K562 (cell line): ENCODE measurements around the gene GJC2. TPM values are rescaled to one million over a fixed set of nuclear protein-coding genes. Genes with fewer than 3 reads are reported as not detected.
A peak's percentile ranks its signal among the peaks of the same experiment; 100 is the strongest.

Experiments used
- ATAC-seq: fragments of 200-7000 bp; cut with Tn5 transposase; 3 replicates; pipeline ENCODE4 v1.9.1; 2020; ENCODE audit warnings: moderate library complexity
- BruUV-seq: library from RNA; stranded (reverse); fragments of 400-500 nt; replicated peaks from 2 replicates; lab custom pipeline; 2021; lab: Mats Ljungman, UMichigan
- CTCF ChIA-PET: fragments of 300-600 bp; formaldehyde crosslinking; extraction: SDS; loops from one replicate; lab custom pipeline; 2021; ENCODE audit warnings: low intra/inter-chr PET ratio; lab: Yijun Ruan, JAX
- POLR2A ChIA-PET: fragments of 300-600, 350-650 bp; sonication (Branson Sonifier 250); formaldehyde crosslinking; extraction: SDS; loops from one replicate; lab custom pipeline; 2021; ENCODE audit warnings: antibody characterized with exemption, inconsistent platforms; lab: Yijun Ruan, JAX
- DNase-seq, 4 experiments: peaks; one replicate each; pipeline versions ENCODE4 v3.0.0 to v3.0.0-alpha.2; 2011 to 2018; ENCODE audit warnings: low spot score in 3 of 4, mixed read lengths in 3 of 4; ENCODE audit errors: extremely low read depth in 1 of 4
- FAIRE-seq: peaks from 2 replicates; lab custom pipeline; 2011; peaks lifted over from hg19 to GRCh38; lab: Jason Lieb, UNC
- H2AFZ ChIP-seq: 2 replicates; pipeline ENCODE4 v1.6.0; 2011; ENCODE audit warnings: low read depth, low read length, control low read depth, inconsistent platforms
- H3K27ac ChIP-seq: fragments of 200-600 bp; 3 replicates; pipeline ENCODE4 v1.8.0; 2011; ENCODE audit warnings: low read depth, mild to moderate bottlenecking, control low read depth, inconsistent platforms, low read length, moderate library complexity, mixed read lengths; ENCODE audit errors: extremely low read depth
- H3K27me3 ChIP-seq, 2 experiments: fragments of 300-600 bp in 1 of 2; 2 replicates in 1 of 2; 3 replicates in 1 of 2; pipeline versions ENCODE4 v1.6.0 to v1.8.0; 2011; ENCODE audit warnings: inconsistent platforms in 2 of 2, low read length in 2 of 2, mild to moderate bottlenecking in 1 of 2, mixed read lengths in 1 of 2, moderate library complexity in 1 of 2; ENCODE audit not compliant: control insufficient read depth in 2 of 2, insufficient read depth in 2 of 2
- H3K36me3 ChIP-seq: fragments of 300-600 bp; 3 replicates; pipeline ENCODE4 v1.8.0; 2011; ENCODE audit warnings: mild to moderate bottlenecking, low read length, inconsistent platforms; ENCODE audit not compliant: control insufficient read depth, insufficient read depth
- H3K4me1 ChIP-seq, 2 experiments: fragments of 200-600 bp in 1 of 2; replicated peaks in 1 of 2; 2 replicates in 1 of 2; 3 replicates in 1 of 2; pipeline versions ENCODE4 v1.5.1 to v1.8.0; 2011; ENCODE audit warnings: inconsistent platforms in 2 of 2, low read length in 2 of 2, mild to moderate bottlenecking in 1 of 2, mixed read lengths in 1 of 2, moderate library complexity in 1 of 2; ENCODE audit not compliant: control insufficient read depth in 2 of 2, insufficient read depth in 2 of 2
- H3K4me2 ChIP-seq: 2 replicates; pipeline ENCODE4 v1.6.1; 2011; ENCODE audit warnings: low read length, control low read depth, inconsistent platforms, mixed read lengths; ENCODE audit not compliant: insufficient read depth
- H3K4me3 ChIP-seq: fragments of 200-600 bp; sonication (generic), shearing (Covaris generic); 2 replicates; pipeline ENCODE4 v1.5.1; 2016; ENCODE audit warnings: control low read depth, inconsistent platforms
- H3K79me2 ChIP-seq: fragments of 200-600 bp; 3 replicates; pipeline ENCODE4 v1.8.0; 2011; ENCODE audit warnings: low read length, inconsistent platforms; ENCODE audit not compliant: control insufficient read depth, insufficient read depth
- H3K9ac ChIP-seq, 2 experiments: 2 replicates each; pipeline versions ENCODE4 v1.6.0 to v1.6.1; 2011; ENCODE audit warnings: low read depth in 2 of 2, low read length in 2 of 2, control low read depth in 1 of 2, inconsistent platforms in 1 of 2, mild to moderate bottlenecking in 1 of 2, mixed read lengths in 1 of 2; ENCODE audit not compliant: insufficient read depth in 1 of 2
- H3K9me1 ChIP-seq: one replicate; pipeline ENCODE4 v1.6.0; 2011; ENCODE audit warnings: inconsistent platforms, mild to moderate bottlenecking, low read length, moderate library complexity; ENCODE audit not compliant: control insufficient read depth, insufficient read depth
- H3K9me3 ChIP-seq: replicated peaks from 2 replicates; pipeline ENCODE4 v1.5.1; 2011; ENCODE audit warnings: low read depth, low read length, inconsistent platforms; ENCODE audit not compliant: control insufficient read depth, insufficient read depth
- H4K20me1 ChIP-seq: replicated peaks from 2 replicates; pipeline ENCODE4 v1.6.1; 2011; ENCODE audit warnings: low read length, inconsistent platforms, mixed read lengths; ENCODE audit not compliant: control insufficient read depth, insufficient read depth
- BCOR ChIP-seq: fragments of 450-650 bp; IDR thresholded peaks from 2 replicates; pipeline ENCODE4 v1.6.1; 2016
- HLTF ChIP-seq: fragments of 450-650 bp; IDR thresholded peaks from 2 replicates; pipeline ENCODE4 v1.6.1; 2016
- KDM1A ChIP-seq, 2 experiments: fragments of 450-650 bp; IDR thresholded peaks; 2 replicates each; pipeline ENCODE4 v1.6.1; 2016; ENCODE audit warnings: mild to moderate bottlenecking in 2 of 2
- LEF1 ChIP-seq: fragments of 450-650 bp; IDR thresholded peaks from 2 replicates; pipeline ENCODE4 v1.6.1; 2016; ENCODE audit warnings: mild to moderate bottlenecking
- NCOA4 ChIP-seq: fragments of 450-650 bp; IDR thresholded peaks from 2 replicates; pipeline ENCODE4 v1.6.1; 2018; ENCODE audit warnings: mild to moderate bottlenecking; ENCODE audit not compliant: partially characterized antibody
- RBM15 ChIP-seq: fragments of 200-400 bp; formaldehyde crosslinking; IDR thresholded peaks from 2 replicates; pipeline ENCODE4 v1.6.1; 2018; ENCODE audit warnings: mild to moderate bottlenecking, low read length, moderate library complexity; ENCODE audit not compliant: insufficient read depth
- RBM25 ChIP-seq: fragments of 200-400 bp; formaldehyde crosslinking; IDR thresholded peaks from 2 replicates; pipeline ENCODE4 v1.6.1; 2018; ENCODE audit warnings: low read length, low read depth, moderate library complexity; ENCODE audit not compliant: severe bottlenecking
- RCOR1 ChIP-seq, 2 experiments: IDR thresholded peaks; 2 replicates each; pipeline ENCODE4 v1.6.1; 2012; ENCODE audit warnings: low read depth in 2 of 2, low read length in 2 of 2, borderline replicate concordance in 1 of 2, improper control_type of control experiment in 1 of 2
- SAP30 ChIP-seq: fragments of 200-600 bp; sonication (generic); IDR thresholded peaks from 2 replicates; pipeline ENCODE4 v1.6.1; 2012; ENCODE audit warnings: borderline replicate concordance, low read depth, mild to moderate bottlenecking, moderate library complexity, low read length, control low read depth, inconsistent platforms; ENCODE audit not compliant: insufficient read depth, poor library complexity, severe bottlenecking
- SETDB1 ChIP-seq: IDR thresholded peaks from one replicate; pipeline ENCODE4 v1.6.1; 2012; ENCODE audit warnings: low read length, control low read depth, inconsistent platforms
- SMARCB1 ChIP-seq: IDR thresholded peaks from 2 replicates; pipeline ENCODE4 v1.6.1; 2011; ENCODE audit warnings: improper control_type of control experiment, low read depth; ENCODE audit not compliant: insufficient read length
- TAF7 ChIP-seq: fragments of 450-650 bp; IDR thresholded peaks from 2 replicates; pipeline ENCODE4 v1.6.1; 2016; ENCODE audit warnings: missing genetic modification characterization, missing compliant biosample characterization
- ZNF146 ChIP-seq: IDR thresholded peaks from one replicate; pipeline ENCODE4 v1.6.1; 2018; ENCODE audit warnings: missing compliant biosample characterization; ENCODE audit not compliant: unreplicated experiment
- ZNF263 ChIP-seq: sonication (generic); formaldehyde crosslinking; IDR thresholded peaks from 2 replicates; pipeline ENCODE4 v1.8.0; 2022; ENCODE audit warnings: mild to moderate bottlenecking, missing genetic modification reagents, borderline replicate concordance
- ZNF274 ChIP-seq: IDR thresholded peaks from 2 replicates; pipeline ENCODE4 v1.6.1; 2011; ENCODE audit warnings: low read depth, mild to moderate bottlenecking, low read length, moderate library complexity, borderline replicate concordance
- ZNF436 ChIP-seq: fragments of 250-450, 450-650 bp; sonication (Bioruptor Pico); formaldehyde crosslinking; IDR thresholded peaks from 2 replicates; pipeline ENCODE4 v1.7.0; 2020; ENCODE audit warnings: mild to moderate bottlenecking
- WGBS: fragments of 100-300 bp; shearing (Covaris generic); methylation state at CpG from one replicate; pipeline ENCODE4 v1.1.6; 2016; ENCODE audit warnings: low coverage, mixed read lengths; ENCODE audit not compliant: insufficient coverage; ENCODE audit errors: missing lambda C conversion rate; 5-methylcytosine and 5-hydroxymethylcytosine counted together
- in situ Hi-C: fragments of 300-500 bp; cut with MboI; formaldehyde crosslinking; loops from 4 replicates; pipeline ENCODE4 v1.15.0; 2018; ENCODE audit warnings: inconsistent platforms, mixed read lengths
- intact Hi-C: fragments of 100-400 bp; cut with micrococcal nuclease; formaldehyde crosslinking; loops from 2 replicates; pipeline ENCODE4 v1.14.2; 2022
- polyA plus RNA-seq, 8 experiments: library from polyadenylated mRNA; depleted of rRNA in 4 of 8; stranded (reverse) in 5 of 8; unstranded in 3 of 8; fragments of >200 nt; fragmentation: Nextera tagmentation in 2 of 8; fragmentation: Illumina TruSeq in 1 of 8; extraction: Ambion mirVana in 2 of 8; extraction: Trizol in 1 of 8; gene quantifications; 2 replicates each; pipeline versions ENCODE4 v1.2.1 to v1.2.3, GENCODE V29; 2011 to 2014; ENCODE audit warnings: inconsistent platforms in 1 of 8, missing spikeins in 1 of 8
- total RNA-seq, 7 experiments: library from RNA; depleted of rRNA in 6 of 7; stranded (reverse); fragments of >200 nt in 6 of 7; fragmentation: Illumina TruSeq in 2 of 7; extraction: Trizol in 2 of 7; gene quantifications; 2 replicates each; pipeline versions ENCODE4 v1.2.1 to v1.2.3, GENCODE V29; 2011 to 2021; ENCODE audit warnings: low replicate concordance in 1 of 7
- TF ChIP-seq, protein P1 (sequence below): fragments of 250-450 bp; sonication (Bioruptor Pico); IDR thresholded peaks from 2 replicates; pipeline ENCODE4 v1.8.0; 2021; ENCODE audit warnings: moderate library complexity, mild to moderate bottlenecking, inconsistent platforms

GJC2 gene
- total and polyA plus RNA-seq, 9 of the 15 experiments (the other 6 are each of a cell fraction or from before 2014, with no cell fraction given), result 0.03 to 0.62 (median 0.11) TPM; not detected in 2

DNA sequence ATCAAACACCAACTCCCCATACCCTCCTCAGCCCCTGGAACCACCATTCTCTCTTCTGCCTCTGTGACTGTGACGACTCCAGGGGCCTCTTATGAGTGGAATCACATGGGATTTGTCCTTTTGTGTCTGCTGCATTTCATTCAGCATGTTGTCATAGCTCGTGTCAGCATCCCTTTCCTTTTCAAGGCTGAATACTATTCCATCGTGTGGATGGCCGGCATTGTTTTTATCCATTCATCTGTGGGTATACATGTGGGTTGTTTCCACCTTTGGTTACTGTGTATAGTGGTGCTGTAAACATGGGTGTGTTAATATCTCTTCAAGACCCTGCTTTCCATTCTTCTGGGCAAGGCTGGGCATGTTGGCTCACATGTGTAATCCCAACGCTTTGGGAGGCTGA lies 41.0 kb downstream of the GJC2 start:
- Histone ChIP-seq H4K20me1 (no peaks in the 10 kb centered on the region), H2AFZ (no peak overlapping the region), H3K27me3 (no peaks in the 10 kb centered on the region; a peak in 1 of 5 replicates), H3K79me2 (no peaks in the 10 kb centered on the region), H3K9me3 (no peaks in the 10 kb centered on the region), H3K4me2 (no peak overlapping the region), H3K27ac (no peak overlapping the region), H3K4me1 (peaks cover 4 to 6% of the 10 kb centered on the region in 2 experiments; a peak in 4 of 5 replicates), H3K36me3 (no peaks in the 10 kb centered on the region), H3K4me3 (no peak overlapping the region), H3K9ac (no peak overlapping the region), H3K9me1 (no peaks in the 10 kb centered on the region)
- ATAC-seq (no peak), FAIRE-seq (no peak), DNase-seq (no peak)
- intact Hi-C loops, result no loop called here
- BruUV-seq, result no TSS peak
- POLR2A ChIA-PET, result interaction anchor here (0.6 to 1.4 kb wide), 3 partner anchors 20 to 148 kb away, joined by 3 to 4 read pairs (median 3); no protein-coding TSS in a partner anchor
- in situ Hi-C loops, result no loop called here
- 35% methylated on average over 5 of the region's 5 CpGs for WGBS
- TF ChIP-seq SMARCB1 (no peak), KDM1A (IDR thresholded peaks at IDR 0.05) (peak in 1 of 2 experiments; percentile 32; a peak in 1 of 4 replicates), BCOR (peak; percentile 35; the same call in 1 of the 2 replicates), ZNF146 (CRISPR knock-in tag) (peak; percentile 94), RBM25 (peak; percentile 30)
- CTCF ChIA-PET, result interaction anchor here (2.8 kb wide), 1 partner anchor 59 kb away, joined by 13 read pairs; no protein-coding TSS in a partner anchor

DNA sequence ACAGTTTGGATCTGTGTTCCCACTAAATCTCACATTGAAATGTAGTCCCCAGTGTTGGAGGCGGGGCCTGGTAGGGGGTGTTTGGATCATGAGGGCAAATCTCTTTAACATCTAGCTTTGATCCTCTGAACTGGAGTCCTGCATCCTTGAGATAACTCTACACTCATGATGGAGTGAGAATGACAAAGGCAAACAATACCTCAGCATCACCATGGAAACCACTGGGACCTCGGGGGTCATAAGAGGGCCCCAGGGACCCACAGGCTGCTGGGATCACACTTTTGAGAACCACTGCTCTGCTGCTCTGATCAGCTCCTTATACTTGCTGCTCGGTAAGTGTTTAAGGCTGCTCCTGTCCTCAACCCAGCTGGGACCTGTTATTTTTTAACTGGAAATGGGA lies 44.7 kb downstream of the GJC2 start:
- H3K27ac ChIP-seq, result no peak overlapping the region
- WGBS, result 7% methylated on average over 3 of the region's 3 CpGs
- H3K4me3 ChIP-seq, result no peak overlapping the region
- no peaks in the 10 kb centered on the region for H3K36me3 ChIP-seq
- no peaks in the 10 kb centered on the region; a peak in 1 of 5 replicates for H3K27me3 ChIP-seq
- H3K9me3 ChIP-seq, result peaks cover 8% of the 10 kb centered on the region
- ChIA-PET CTCF (no interaction called here), POLR2A (interaction anchor here (0.7 kb wide), 1 partner anchor 8 kb away, joined by 4 read pairs; no protein-coding TSS in a partner anchor)
- H4K20me1 ChIP-seq, result no peaks in the 10 kb centered on the region
- in situ Hi-C loops (no loop called here), intact Hi-C loops (no loop called here)
- ATAC-seq, result peak; percentile 18; the same call in 1 of the 3 replicates
- BruUV-seq, result no TSS peak
- no peak overlapping the region for H2AFZ ChIP-seq
- DNase-seq, result peak in 2 of 4 experiments; percentile 52 to 63
- H3K4me1 ChIP-seq, result peaks cover 4 to 6% of the 10 kb centered on the region in 2 experiments; a peak in 4 of 5 replicates
- H3K79me2 ChIP-seq, result no peaks in the 10 kb centered on the region
- no peak overlapping the region for H3K4me2 ChIP-seq
- no peaks in the 10 kb centered on the region for H3K9me1 ChIP-seq
- FAIRE-seq, result no peak
- no peak overlapping the region for H3K9ac ChIP-seq
- TF ChIP-seq, protein P1, sequence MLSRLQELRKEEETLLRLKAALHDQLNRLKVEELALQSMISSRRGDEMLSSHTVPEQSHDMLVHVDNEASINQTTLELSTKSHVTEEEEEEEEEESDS (CRISPR knock-in tag), result no peak
- TF ChIP-seq TAF7 (tag) (no peak), HLTF (no peak), LEF1 (peak; percentile 49; the same call in 1 of the 2 replicates), NCOA4 (no peak), SAP30 (no peak), ZNF436 (CRISPR knock-in tag) (no peak), ZNF274 (no peak), RBM25 (no peak), RCOR1 (IDR thresholded peaks at IDR 0.05; ENCODE audit: borderline replicate concordance in 1 of 2, low read depth in 2 of 2, low read length in 2 of 2) (peak in 1 of 2 experiments; percentile 44; a peak in 1 of 4 replicates), ZNF263 (CRISPR knock-in tag) (no peak), RBM15 (no peak), SETDB1 (no peak)
